Neutrophil (primary cell): Measurements from ENCODE around the gene PLPPR3.

Experiments used
- H3K27ac ChIP-seq: fragments of 200-600 bp; sonication (generic); 2 replicates; pipeline ENCODE4 v1.5.1; 2016; ENCODE audit warnings: mild to moderate bottlenecking, moderate library complexity
- H3K27me3 ChIP-seq: fragments of 200-600 bp; sonication (generic); 2 replicates; pipeline ENCODE4 v1.6.0; 2016; ENCODE audit warnings: mild to moderate bottlenecking
- H3K36me3 ChIP-seq: fragments of 200-600 bp; sonication (generic); 2 replicates; pipeline ENCODE4 v1.5.1; 2017
- H3K4me1 ChIP-seq, 2 experiments: fragments of 200-600 bp in 1 of 2; sonication (generic) in 1 of 2; 1 replicate in 1 of 2; 2 replicates in 1 of 2; pipeline versions ENCODE4 v1.5.1 to v1.6.1; 2013 to 2016; ENCODE audit warnings: low read depth in 1 of 2, low read length in 1 of 2, mild to moderate bottlenecking in 1 of 2, moderate library complexity in 1 of 2; ENCODE audit not compliant: control insufficient read depth in 1 of 2, insufficient read depth in 1 of 2
- H3K4me3 ChIP-seq, 2 experiments: fragments of 200-600 bp in 1 of 2; sonication (generic) in 1 of 2; 1 replicate in 1 of 2; 2 replicates in 1 of 2; pipeline ENCODE4 v1.5.1; 2013 to 2016; ENCODE audit warnings: low read depth in 1 of 2, low read length in 1 of 2, mild to moderate bottlenecking in 1 of 2, moderate library complexity in 1 of 2
- H3K9me3 ChIP-seq: fragments of 200-600 bp; sonication (generic); 2 replicates; pipeline ENCODE4 v1.5.1; 2016
- TF ChIP-seq, protein P1 (sequence below): fragments of 200-600 bp; sonication (generic); IDR thresholded peaks from 2 replicates; pipeline ENCODE4 v1.5.1; 2016; ENCODE audit warnings: antibody characterized with exemption

PLPPR3 gene

DNA sequence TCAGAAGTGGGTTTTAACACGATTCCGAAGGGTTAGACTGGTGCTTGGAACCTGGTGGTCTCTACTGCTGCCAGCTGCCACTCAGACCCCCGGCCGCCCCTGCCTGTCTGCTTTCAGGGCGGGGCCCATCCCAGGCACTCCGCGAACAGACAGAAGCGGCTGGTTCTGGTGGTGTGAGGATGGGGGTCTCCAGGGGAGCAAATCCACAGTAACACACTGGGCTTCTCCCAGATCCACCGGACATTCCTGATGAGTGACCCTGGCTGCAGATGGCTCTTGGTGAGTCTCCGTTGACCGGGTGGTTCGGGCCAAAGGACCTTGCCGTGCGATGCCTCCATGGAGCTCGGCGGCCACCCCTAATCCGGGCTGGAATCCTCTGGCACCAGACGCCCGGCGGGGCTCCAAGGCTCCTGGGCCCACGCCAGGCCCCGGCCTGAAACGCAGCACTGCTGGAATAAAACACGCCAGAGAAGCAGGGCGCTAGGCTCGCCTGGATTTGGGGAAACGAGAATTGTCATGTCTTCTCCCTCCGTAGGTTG lies 26.6 kb downstream of the PLPPR3 start:
- no peak overlapping the region for H3K27ac ChIP-seq
- H3K36me3 ChIP-seq, result no peaks in the 10 kb centered on the region
- no peak overlapping the region for H3K4me3 ChIP-seq
- no peaks in the 10 kb centered on the region for H3K9me3 ChIP-seq
- TF ChIP-seq, protein P1, sequence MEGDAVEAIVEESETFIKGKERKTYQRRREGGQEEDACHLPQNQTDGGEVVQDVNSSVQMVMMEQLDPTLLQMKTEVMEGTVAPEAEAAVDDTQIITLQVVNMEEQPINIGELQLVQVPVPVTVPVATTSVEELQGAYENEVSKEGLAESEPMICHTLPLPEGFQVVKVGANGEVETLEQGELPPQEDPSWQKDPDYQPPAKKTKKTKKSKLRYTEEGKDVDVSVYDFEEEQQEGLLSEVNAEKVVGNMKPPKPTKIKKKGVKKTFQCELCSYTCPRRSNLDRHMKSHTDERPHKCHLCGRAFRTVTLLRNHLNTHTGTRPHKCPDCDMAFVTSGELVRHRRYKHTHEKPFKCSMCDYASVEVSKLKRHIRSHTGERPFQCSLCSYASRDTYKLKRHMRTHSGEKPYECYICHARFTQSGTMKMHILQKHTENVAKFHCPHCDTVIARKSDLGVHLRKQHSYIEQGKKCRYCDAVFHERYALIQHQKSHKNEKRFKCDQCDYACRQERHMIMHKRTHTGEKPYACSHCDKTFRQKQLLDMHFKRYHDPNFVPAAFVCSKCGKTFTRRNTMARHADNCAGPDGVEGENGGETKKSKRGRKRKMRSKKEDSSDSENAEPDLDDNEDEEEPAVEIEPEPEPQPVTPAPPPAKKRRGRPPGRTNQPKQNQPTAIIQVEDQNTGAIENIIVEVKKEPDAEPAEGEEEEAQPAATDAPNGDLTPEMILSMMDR, result no peak
- H3K27me3 ChIP-seq, result no peaks in the 10 kb centered on the region
- H3K4me1 ChIP-seq, result peaks cover 27% of the 10 kb centered on the region in 2 experiments

DNA sequence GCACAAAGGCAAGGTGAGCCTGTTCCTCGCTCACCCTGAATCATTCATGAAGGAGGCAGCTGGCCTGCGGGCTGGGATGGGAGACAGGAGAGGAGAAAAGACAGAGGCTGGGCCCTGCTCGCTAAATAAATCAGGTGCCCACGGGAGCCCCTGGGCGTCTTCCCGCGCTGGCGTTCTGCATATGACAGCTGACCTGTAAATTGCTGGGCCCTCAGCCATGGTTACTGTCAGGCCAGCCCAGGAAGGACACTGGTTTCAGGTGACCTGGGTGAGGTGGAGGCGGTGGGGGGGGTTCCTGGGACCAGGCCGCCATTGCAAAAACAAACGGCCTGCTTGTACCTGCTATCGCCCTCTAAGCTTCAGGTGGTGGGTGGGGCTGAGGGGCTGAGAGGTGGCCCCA lies 27.9 kb downstream of the PLPPR3 start:
- H3K27me3 ChIP-seq, result no peaks in the 10 kb centered on the region
- TF ChIP-seq, protein P1, result no peak
- no peaks in the 10 kb centered on the region for H3K9me3 ChIP-seq
- no peak overlapping the region for H3K4me3 ChIP-seq
- H3K4me1 ChIP-seq, result peaks cover 22 to 24% of the 10 kb centered on the region in 2 experiments
- no peaks in the 10 kb centered on the region for H3K36me3 ChIP-seq
- H3K27ac ChIP-seq, result no peak overlapping the region

DNA sequence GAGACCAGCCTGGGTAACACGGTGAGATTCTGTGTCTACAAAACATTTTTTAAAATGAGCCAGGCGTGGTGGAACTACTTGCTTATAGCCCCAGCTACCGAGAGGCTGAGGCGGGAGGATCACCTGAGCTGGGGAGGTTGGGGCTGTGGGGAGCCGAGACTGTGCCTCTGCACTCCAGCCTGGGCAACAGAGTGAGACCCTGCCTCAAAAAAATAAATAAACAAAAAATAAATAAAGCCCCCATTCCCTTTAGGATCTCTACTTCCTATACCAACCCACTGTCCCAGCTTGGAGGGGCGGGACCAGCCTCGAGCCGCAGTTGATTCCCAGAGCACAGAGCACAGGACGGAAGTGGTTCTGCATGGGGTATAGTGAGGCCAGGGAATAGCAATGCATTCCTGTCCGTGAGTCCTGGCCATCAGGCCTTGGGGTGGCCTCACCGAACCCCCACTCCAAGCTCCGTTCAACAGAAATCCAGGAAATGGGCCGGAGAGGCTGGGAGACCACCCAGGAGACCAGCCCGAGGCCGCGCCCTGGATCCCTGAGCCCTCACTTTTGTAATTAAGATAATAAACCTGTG lies 29.4 kb downstream of the PLPPR3 start:
- TF ChIP-seq, protein P1, result no peak
- Histone ChIP-seq H3K4me1 (peaks cover 18 to 19% of the 10 kb centered on the region in 2 experiments), H3K36me3 (no peaks in the 10 kb centered on the region), H3K27me3 (no peaks in the 10 kb centered on the region), H3K27ac (no peak overlapping the region), H3K9me3 (no peaks in the 10 kb centered on the region), H3K4me3 (no peak overlapping the region)

DNA sequence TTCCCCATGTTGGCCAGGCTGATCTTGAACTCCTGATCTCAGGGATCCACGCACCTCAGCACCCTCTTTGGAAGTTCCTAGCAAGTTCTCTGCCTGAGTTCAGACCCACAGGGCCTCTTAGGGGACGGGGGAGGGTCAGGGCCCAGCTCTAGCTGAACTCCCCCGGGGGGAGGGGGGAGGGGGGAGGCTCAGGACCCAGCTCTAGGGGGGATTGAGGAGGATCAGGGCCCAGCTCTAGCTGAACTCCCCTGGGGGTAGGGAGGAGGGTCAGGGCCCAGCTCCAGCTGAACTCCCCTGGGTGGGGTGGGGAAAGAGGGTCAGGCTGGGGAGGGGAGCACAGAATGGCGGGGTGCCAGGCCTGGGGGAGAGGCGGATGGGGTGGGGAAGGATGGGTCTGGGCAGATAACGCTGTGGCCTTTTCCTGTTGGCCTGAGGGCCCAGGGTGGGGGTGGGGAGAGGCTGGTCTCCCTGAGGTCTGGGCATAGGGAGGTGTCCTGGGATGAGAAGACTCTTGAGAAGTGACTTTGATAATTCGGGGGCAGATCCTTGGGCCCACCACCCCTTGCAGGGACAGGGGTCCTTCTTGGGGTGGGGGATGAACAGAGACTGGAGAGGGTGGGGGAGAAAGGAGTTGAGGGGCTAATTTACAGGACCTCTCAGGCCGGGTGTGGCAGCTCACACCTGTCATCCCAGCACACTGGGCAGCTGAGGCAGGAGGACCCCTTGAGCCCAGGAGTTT lies 30.0 kb downstream of the PLPPR3 start:
- H3K27ac ChIP-seq, result no peak overlapping the region
- TF ChIP-seq, protein P1, result no peak
- H3K9me3 ChIP-seq, result no peaks in the 10 kb centered on the region
- no peak overlapping the region for H3K4me3 ChIP-seq
- H3K4me1 ChIP-seq, result peaks cover 18 to 19% of the 10 kb centered on the region in 2 experiments
- no peaks in the 10 kb centered on the region for H3K27me3 ChIP-seq
- no peaks in the 10 kb centered on the region for H3K36me3 ChIP-seq

DNA sequence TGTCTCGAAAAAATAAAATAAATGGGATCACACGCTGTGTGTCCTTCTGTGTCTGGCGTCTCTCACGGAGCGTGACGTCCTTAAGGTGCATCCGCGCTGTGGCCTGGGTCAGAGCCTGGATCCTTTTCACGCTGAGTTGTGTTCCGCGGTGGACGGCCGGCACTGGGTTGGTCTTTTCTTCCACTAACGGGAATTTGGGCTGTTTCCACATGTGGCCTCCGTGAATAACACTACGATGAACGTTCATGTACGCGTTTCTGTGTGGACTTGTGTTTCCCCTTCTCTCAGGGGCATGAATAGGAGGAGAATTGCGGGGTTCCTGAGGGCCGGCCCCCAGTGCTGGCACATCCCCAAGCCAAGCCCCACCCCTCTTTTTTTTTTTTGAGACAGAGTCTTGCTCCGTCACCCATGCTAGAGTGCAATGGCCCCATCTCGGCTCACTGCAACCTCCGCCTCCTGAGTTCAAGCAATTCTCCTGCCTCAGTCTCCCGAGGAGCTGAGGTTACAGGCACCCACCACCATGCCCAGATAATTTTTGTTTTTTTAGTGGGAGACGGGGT lies 30.7 kb downstream of the PLPPR3 start:
- H3K36me3 ChIP-seq, result no peaks in the 10 kb centered on the region
- TF ChIP-seq, protein P1, result no peak
- H3K4me1 ChIP-seq, result peaks cover 13% of the 10 kb centered on the region in 2 experiments
- H3K27me3 ChIP-seq, result no peaks in the 10 kb centered on the region
- no peak overlapping the region for H3K27ac ChIP-seq
- H3K9me3 ChIP-seq, result no peaks in the 10 kb centered on the region
- no peak overlapping the region for H3K4me3 ChIP-seq
